Measurements from ENCODE around the gene ZNF668. TPM values are rescaled to one million over a fixed set of nuclear protein-coding genes. Genes with fewer than 3 reads are reported as not detected.

Gene ZNF668
- total RNA-seq, 1 experiment from 2014 or later, result 16.8 TPM

DNA sequence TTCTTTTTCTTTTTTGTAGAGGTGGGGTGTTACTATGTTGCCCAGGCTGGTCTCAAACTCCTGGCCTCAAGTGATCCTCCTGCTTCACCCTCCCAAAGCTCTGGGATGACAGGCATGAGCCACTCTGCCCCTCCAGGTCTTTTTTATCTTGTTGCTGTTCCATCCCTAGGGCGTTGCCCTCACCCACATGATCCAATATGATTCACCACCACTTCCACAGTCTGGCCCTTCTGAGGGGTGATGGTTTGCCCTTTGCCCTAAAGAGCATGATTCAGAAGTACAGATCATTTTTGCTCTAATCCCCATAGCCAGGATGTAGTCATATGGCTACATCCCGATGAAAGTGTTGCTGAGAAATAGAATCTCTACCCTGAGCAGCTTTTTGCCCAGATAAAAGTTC, 21.9 kb downstream of the ZNF668 start:
- H3K4me3 ChIP-seq (replicated peaks in 1 of 2; ENCODE audit: low read depth in 1 of 2, low read length in 2 of 2), result no peak overlapping the region; a peak in 1 of 4 replicates
- H3K36me3 ChIP-seq (ENCODE audit: control insufficient read depth in 1 of 2, insufficient read depth in 2 of 2, low read length in 2 of 2), result no peaks in the 10 kb centered on the region
- intact Hi-C loops (cut with micrococcal nuclease), result no loop called here
- TF ChIP-seq FOSL1 (IDR thresholded peaks at IDR 0.05; ENCODE audit: low read depth), result peak; percentile 81
- peak; percentile 64; the same call in 1 of the 2 replicates for TF ChIP-seq SIN3A (IDR thresholded peaks at IDR 0.05; ENCODE audit: low read depth)
- no peak for TF ChIP-seq POLR2AphosphoS5 (IDR thresholded peaks at IDR 0.05; ENCODE audit: low read depth, low read length)
- TF ChIP-seq EGR1 (IDR thresholded peaks at IDR 0.05; ENCODE audit: low read depth), result no peak
- peak; percentile 81 for TF ChIP-seq JUND (IDR thresholded peaks at IDR 0.05)
- TF ChIP-seq, protein P1, sequence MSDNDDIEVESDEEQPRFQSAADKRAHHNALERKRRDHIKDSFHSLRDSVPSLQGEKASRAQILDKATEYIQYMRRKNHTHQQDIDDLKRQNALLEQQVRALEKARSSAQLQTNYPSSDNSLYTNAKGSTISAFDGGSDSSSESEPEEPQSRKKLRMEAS (IDR thresholded peaks at IDR 0.05), result peak; percentile 65
- TF ChIP-seq SP1 (IDR thresholded peaks at IDR 0.05; ENCODE audit: low read depth), result peak; percentile 75
- peak; percentile 87; the same call in 1 of the 2 replicates for TF ChIP-seq CBX3 (IDR thresholded peaks at IDR 0.05; ENCODE audit: low read depth)
- H3K4me1 ChIP-seq (ENCODE audit: control insufficient read depth in 1 of 2, insufficient read depth in 2 of 2, low read length in 2 of 2), result peaks cover 8 to 22% of the 10 kb centered on the region in 2 experiments
- DNase-seq (ENCODE audit: low read depth, low spot score) (peak; percentile 72), ATAC-seq (peak; percentile 97)
- H3K79me2 ChIP-seq (ENCODE audit: insufficient read depth, low read length), result no peaks in the 10 kb centered on the region
- H3K27ac ChIP-seq (ENCODE audit: low read depth, low read length), result no peak overlapping the region
- H3K9me2 ChIP-seq (ENCODE audit: insufficient read depth), result no peaks in the 10 kb centered on the region
- ChIA-PET POLR2A (no interaction called here), CTCF (no interaction called here), RAD21 (ENCODE audit: low non-redundant PET in 1 of 2, low total read pairs in 2 of 2, uncharacterized antibody in 2 of 2, unreplicated experiment in 2 of 2) (no interaction called here)
- H3K9me3 ChIP-seq (ENCODE audit: control insufficient read depth in 1 of 2, insufficient read depth in 1 of 2, low read depth in 1 of 2, low read length in 2 of 2), result no peaks in the 10 kb centered on the region
- no peak overlapping the region for H2AFZ ChIP-seq (ENCODE audit: low read depth, low read length, poor library complexity, severe bottlenecking)
- peak overlapping the region; percentile 21; the same call in 1 of the 2 replicates for H3K9ac ChIP-seq (ENCODE audit: low read length)
- H3K27me3 ChIP-seq (ENCODE audit: insufficient read depth, low read length), result no peaks in the 10 kb centered on the region
- H3K4me2 ChIP-seq (ENCODE audit: low read length), result peak overlapping the region; percentile 71
- H4K20me1 ChIP-seq (ENCODE audit: insufficient read depth), result no peaks in the 10 kb centered on the region
- no TSS peak for BruUV-seq (replicated peaks)

DNA sequence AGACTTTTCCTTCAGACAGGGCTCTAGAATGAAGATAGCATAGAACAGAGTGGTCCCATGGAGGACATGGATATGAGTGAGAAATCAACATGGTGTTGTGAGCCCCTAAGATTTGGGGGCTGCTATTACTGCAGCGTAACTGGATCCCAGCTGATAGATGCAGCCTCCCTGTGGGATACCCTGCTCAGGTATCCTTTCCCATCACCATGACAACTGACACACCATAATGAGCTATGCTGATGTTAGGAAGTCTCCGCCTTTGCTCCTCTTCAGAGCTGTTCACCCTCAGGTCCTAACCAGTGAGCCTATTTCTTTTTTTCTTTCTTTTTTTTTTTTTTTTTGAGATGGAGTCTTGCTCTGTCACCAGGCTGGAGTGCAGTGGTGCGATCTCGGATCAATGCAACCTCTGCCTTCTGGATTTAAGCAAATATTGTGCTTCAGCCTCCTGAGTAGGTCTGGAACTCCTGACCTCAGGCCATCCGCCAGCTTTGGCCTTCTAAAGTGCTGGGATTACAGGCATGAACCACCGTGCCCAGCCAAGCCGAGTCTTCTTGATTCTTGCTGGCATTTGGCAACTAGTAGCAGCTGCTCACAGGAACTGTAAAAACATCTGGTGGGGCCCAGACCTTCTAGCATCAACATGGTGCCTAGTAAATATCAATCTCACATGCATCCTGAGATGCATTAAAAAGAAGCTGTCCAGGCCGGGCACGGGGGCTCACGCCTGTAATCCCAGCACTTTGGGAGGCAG, 23.6 kb downstream of the ZNF668 start:
- Histone ChIP-seq H3K36me3 (ENCODE audit: control insufficient read depth in 1 of 2, insufficient read depth in 2 of 2, low read length in 2 of 2) (no peaks in the 10 kb centered on the region), H3K4me2 (ENCODE audit: low read length) (no peak overlapping the region), H3K4me1 (ENCODE audit: control insufficient read depth in 1 of 2, insufficient read depth in 2 of 2, low read length in 2 of 2) (peaks cover 8 to 29% of the 10 kb centered on the region in 2 experiments), H4K20me1 (ENCODE audit: insufficient read depth) (no peaks in the 10 kb centered on the region), H3K27ac (ENCODE audit: low read depth, low read length) (no peak overlapping the region), H3K4me3 (replicated peaks in 1 of 2; ENCODE audit: low read depth in 1 of 2, low read length in 2 of 2) (no peak overlapping the region), H3K9ac (ENCODE audit: low read length) (no peak overlapping the region), H3K9me3 (ENCODE audit: control insufficient read depth in 1 of 2, insufficient read depth in 1 of 2, low read depth in 1 of 2, low read length in 2 of 2) (no peaks in the 10 kb centered on the region), H2AFZ (ENCODE audit: low read depth, low read length, poor library complexity, severe bottlenecking) (no peak overlapping the region), H3K79me2 (ENCODE audit: insufficient read depth, low read length) (no peaks in the 10 kb centered on the region), H3K27me3 (ENCODE audit: insufficient read depth, low read length) (no peaks in the 10 kb centered on the region), H3K9me2 (ENCODE audit: insufficient read depth) (no peaks in the 10 kb centered on the region)
- DNase-seq (ENCODE audit: low read depth, low spot score) (no peak), ATAC-seq (no peak)
- CTCF ChIA-PET, result no interaction called here
- no TSS peak for BruUV-seq (replicated peaks)
- RAD21 ChIA-PET (ENCODE audit: low non-redundant PET in 1 of 2, low total read pairs in 2 of 2, uncharacterized antibody in 2 of 2, unreplicated experiment in 2 of 2), result no interaction called here
- intact Hi-C loops (cut with micrococcal nuclease), result no loop called here
- POLR2A ChIA-PET, result no interaction called here
- TF ChIP-seq EZH2phosphoT487 (IDR thresholded peaks at IDR 0.05; ENCODE audit: borderline replicate concordance) (no peak), EZH2 (IDR thresholded peaks at IDR 0.05) (no peak), ZFX (IDR thresholded peaks at IDR 0.05) (no peak), POLR2AphosphoS5 (IDR thresholded peaks at IDR 0.05; ENCODE audit: low read depth, low read length) (no peak), SRF (IDR thresholded peaks at IDR 0.05; ENCODE audit: low read depth) (no peak), ZNF274 (IDR thresholded peaks at IDR 0.05; ENCODE audit: low read depth, low read length) (no peak), YY1 (IDR thresholded peaks at IDR 0.05; ENCODE audit: extremely low read depth, insufficient replicate concordance, low read depth, low read length) (no peak), SIN3A (IDR thresholded peaks at IDR 0.05; ENCODE audit: low read depth) (no peak), SP1 (IDR thresholded peaks at IDR 0.05; ENCODE audit: low read depth) (no peak)
- TF ChIP-seq, protein P2, sequence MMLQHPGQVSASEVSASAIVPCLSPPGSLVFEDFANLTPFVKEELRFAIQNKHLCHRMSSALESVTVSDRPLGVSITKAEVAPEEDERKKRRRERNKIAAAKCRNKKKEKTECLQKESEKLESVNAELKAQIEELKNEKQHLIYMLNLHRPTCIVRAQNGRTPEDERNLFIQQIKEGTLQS (IDR thresholded peaks at IDR 0.05), result no peak
- TF ChIP-seq, protein P1 (IDR thresholded peaks at IDR 0.05), result no peak
- TF ChIP-seq, protein P3, sequence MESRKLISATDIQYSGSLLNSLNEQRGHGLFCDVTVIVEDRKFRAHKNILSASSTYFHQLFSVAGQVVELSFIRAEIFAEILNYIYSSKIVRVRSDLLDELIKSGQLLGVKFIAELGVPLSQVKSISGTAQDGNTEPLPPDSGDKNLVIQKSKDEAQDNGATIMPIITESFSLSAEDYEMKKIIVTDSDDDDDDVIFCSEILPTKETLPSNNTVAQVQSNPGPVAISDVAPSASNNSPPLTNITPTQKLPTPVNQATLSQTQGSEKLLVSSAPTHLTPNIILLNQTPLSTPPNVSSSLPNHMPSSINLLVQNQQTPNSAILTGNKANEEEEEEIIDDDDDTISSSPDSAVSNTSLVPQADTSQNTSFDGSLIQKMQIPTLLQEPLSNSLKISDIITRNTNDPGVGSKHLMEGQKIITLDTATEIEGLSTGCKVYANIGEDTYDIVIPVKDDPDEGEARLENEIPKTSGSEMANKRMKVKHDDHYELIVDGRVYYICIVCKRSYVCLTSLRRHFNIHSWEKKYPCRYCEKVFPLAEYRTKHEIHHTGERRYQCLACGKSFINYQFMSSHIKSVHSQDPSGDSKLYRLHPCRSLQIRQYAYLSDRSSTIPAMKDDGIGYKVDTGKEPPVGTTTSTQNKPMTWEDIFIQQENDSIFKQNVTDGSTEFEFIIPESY (IDR thresholded peaks at IDR 0.05; ENCODE audit: extremely low read depth, insufficient replicate concordance, low read length), result no peak
